OCI-LY1 (cell line): ENCODE results near the gene CBR1.

ENCODE experiments used
- H2AFZ ChIP-seq: fragments of 200-600 bp; sonication (generic), shearing (Covaris generic); 2 replicates; pipeline ENCODE4 v1.6.0; 2014; ENCODE audit warnings: antibody characterized with exemption, mild to moderate bottlenecking, low read length
- H3F3A ChIP-seq: fragments of 200-600 bp; sonication (generic), shearing (Covaris generic); 2 replicates; pipeline ENCODE4 v1.6.0; 2014; ENCODE audit warnings: mild to moderate bottlenecking, antibody characterized with exemption, low read length, moderate library complexity; ENCODE audit not compliant: insufficient read depth
- H3K27ac ChIP-seq: fragments of 200-600 bp; sonication (generic); 2 replicates; pipeline ENCODE4 v1.5.1; 2014; ENCODE audit warnings: low read length, mixed run types, mild to moderate bottlenecking, low read depth; ENCODE audit not compliant: poor library complexity, severe bottlenecking
- H3K27me3 ChIP-seq: fragments of 200-600 bp; sonication (generic); 2 replicates; pipeline ENCODE4 v1.6.0; 2014; ENCODE audit warnings: antibody characterized with exemption, mild to moderate bottlenecking, low read length, moderate library complexity; ENCODE audit not compliant: insufficient read depth
- H3K36me3 ChIP-seq: fragments of 200-600 bp; sonication (generic); 2 replicates; pipeline ENCODE4 v1.6.1; 2014; ENCODE audit warnings: mild to moderate bottlenecking, antibody characterized with exemption, low read length, moderate library complexity, mixed read lengths; ENCODE audit not compliant: insufficient read depth
- H3K4me1 ChIP-seq: fragments of 200-600 bp; sonication (generic); 2 replicates; pipeline ENCODE4 v1.5.1; 2014; ENCODE audit warnings: mild to moderate bottlenecking, low read length, moderate library complexity; ENCODE audit not compliant: insufficient read depth, severe bottlenecking
- H3K4me2 ChIP-seq: fragments of 200-600 bp; sonication (generic), shearing (Covaris generic); 2 replicates; pipeline ENCODE4 v1.6.1; 2014; ENCODE audit warnings: low read length
- H3K4me3 ChIP-seq: fragments of 200-600 bp; sonication (generic); 2 replicates; pipeline ENCODE4 v1.5.1; 2014; ENCODE audit warnings: low read length, low read depth, mild to moderate bottlenecking, mixed read lengths; ENCODE audit not compliant: poor library complexity, severe bottlenecking
- H3K79me2 ChIP-seq: fragments of 200-600 bp; shearing (Covaris generic); 2 replicates; pipeline ENCODE4 v1.6.1; 2016; ENCODE audit warnings: mixed run types, low read length, mixed read lengths; ENCODE audit not compliant: insufficient read depth
- H3K9ac ChIP-seq: fragments of 200-600 bp; sonication (generic), shearing (Covaris generic); 2 replicates; pipeline ENCODE4 v1.6.1; 2014; ENCODE audit warnings: mild to moderate bottlenecking, low read length, mixed read lengths
- H3K9me2 ChIP-seq: fragments of 200-600 bp; sonication (generic), shearing (Covaris generic); 2 replicates; pipeline ENCODE4 v1.6.1; 2014; ENCODE audit warnings: low read depth, mild to moderate bottlenecking, low read length, mixed read lengths
- H3K9me3 ChIP-seq: fragments of 200-600 bp; shearing (Covaris generic); 2 replicates; pipeline ENCODE4 v1.6.1; 2014; ENCODE audit warnings: low read length, mixed read lengths
- H4K20me1 ChIP-seq: fragments of 200-600 bp; sonication (generic), shearing (Covaris generic); 2 replicates; pipeline ENCODE4 v1.6.0; 2016; ENCODE audit warnings: mild to moderate bottlenecking, low read length; ENCODE audit not compliant: insufficient read depth
- EZH2 ChIP-seq: fragments of 200-600 bp; sonication (generic), shearing (Covaris generic); IDR thresholded peaks from 2 replicates; pipeline ENCODE4 v1.8.0; 2017; ENCODE audit warnings: borderline replicate concordance, mixed run types, mild to moderate bottlenecking, antibody characterized with exemption, low read length, moderate library complexity, mixed read lengths
- TF ChIP-seq, protein P1 (sequence below): fragments of 200-600 bp; sonication (generic), shearing (Covaris generic); IDR thresholded peaks from 2 replicates; pipeline ENCODE4 v1.5.1; 2017; ENCODE audit warnings: mild to moderate bottlenecking, antibody characterized with exemption, low read length, moderate library complexity, mixed read lengths

The CBR1 gene

DNA sequence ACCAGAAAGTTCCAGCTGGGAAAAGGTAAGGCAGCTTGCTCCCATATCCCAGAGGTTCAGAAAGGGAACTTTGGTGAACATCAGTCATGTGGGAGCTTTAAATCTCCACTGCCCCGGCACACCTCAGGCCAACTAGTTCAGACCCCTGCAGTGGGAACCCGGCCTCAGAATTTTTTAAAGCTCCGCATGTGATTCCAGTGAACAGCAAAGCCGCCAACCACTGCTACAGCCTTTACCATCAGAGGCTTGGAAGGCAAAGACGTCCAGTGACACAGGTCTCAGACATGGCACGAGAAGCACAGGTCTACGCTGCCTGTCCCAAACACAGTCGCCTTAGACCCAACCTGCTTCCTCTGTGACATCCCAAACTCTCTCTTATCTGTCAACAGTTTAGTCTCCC lies 40.5 kb upstream of the CBR1 start:
- no peak overlapping the region for H3K27ac ChIP-seq
- TF ChIP-seq EZH2: no peak
- TF ChIP-seq, protein P1, sequence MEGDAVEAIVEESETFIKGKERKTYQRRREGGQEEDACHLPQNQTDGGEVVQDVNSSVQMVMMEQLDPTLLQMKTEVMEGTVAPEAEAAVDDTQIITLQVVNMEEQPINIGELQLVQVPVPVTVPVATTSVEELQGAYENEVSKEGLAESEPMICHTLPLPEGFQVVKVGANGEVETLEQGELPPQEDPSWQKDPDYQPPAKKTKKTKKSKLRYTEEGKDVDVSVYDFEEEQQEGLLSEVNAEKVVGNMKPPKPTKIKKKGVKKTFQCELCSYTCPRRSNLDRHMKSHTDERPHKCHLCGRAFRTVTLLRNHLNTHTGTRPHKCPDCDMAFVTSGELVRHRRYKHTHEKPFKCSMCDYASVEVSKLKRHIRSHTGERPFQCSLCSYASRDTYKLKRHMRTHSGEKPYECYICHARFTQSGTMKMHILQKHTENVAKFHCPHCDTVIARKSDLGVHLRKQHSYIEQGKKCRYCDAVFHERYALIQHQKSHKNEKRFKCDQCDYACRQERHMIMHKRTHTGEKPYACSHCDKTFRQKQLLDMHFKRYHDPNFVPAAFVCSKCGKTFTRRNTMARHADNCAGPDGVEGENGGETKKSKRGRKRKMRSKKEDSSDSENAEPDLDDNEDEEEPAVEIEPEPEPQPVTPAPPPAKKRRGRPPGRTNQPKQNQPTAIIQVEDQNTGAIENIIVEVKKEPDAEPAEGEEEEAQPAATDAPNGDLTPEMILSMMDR: no peak
- H3K36me3 ChIP-seq: peaks cover under 1% of the 10 kb centered on the region; the same call in 1 of the 2 replicates
- H3F3A ChIP-seq: no peaks in the 10 kb centered on the region
- H3K4me1 ChIP-seq: peaks cover 6% of the 10 kb centered on the region
- no peaks in the 10 kb centered on the region for H3K9me3 ChIP-seq
- no peaks in the 10 kb centered on the region for H3K9me2 ChIP-seq
- no peak overlapping the region for H3K9ac ChIP-seq
- H4K20me1 ChIP-seq: no peaks in the 10 kb centered on the region
- H3K4me2 ChIP-seq: no peak overlapping the region
- no peaks in the 10 kb centered on the region for H3K27me3 ChIP-seq
- no peaks in the 10 kb centered on the region for H3K79me2 ChIP-seq
- no peak overlapping the region for H2AFZ ChIP-seq
- no peak overlapping the region for H3K4me3 ChIP-seq

DNA sequence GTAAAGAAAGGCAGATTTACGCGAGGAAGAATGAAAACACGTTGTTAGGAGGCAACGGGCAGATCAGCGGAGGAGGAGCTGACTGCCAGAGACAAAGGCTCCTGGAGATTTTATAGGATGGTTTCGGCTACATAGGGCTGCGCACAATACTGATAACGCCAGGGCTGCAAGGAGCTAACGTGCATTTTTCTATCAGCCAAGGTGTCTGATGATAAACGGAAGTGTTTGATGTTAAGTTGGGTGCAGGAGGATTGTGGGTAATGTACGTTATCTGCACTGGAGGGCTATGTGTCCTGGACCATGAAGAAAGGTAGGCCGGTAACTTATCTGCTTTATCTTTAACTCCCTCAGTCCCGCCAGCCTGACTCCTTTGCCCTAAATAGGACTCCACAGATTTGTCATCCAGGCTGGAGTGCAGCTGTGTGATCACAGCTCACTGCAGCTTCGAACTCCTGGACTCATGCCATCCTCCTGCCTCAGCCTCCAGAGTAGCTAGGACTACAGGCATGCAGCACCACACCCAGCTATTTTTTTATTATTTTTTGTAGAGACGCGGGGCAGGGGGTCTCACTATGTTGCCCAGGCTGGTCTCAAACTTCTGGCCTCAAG lies 39.1 kb upstream of the CBR1 start:
- Histone ChIP-seq H3F3A (no peaks in the 10 kb centered on the region), H3K9ac (no peak overlapping the region), H3K4me1 (peaks cover 6% of the 10 kb centered on the region), H3K9me3 (no peaks in the 10 kb centered on the region), H3K9me2 (no peaks in the 10 kb centered on the region), H3K27ac (no peak overlapping the region), H3K27me3 (no peaks in the 10 kb centered on the region), H3K79me2 (no peaks in the 10 kb centered on the region), H3K4me2 (no peak overlapping the region), H4K20me1 (no peaks in the 10 kb centered on the region), H2AFZ (no peak overlapping the region), H3K4me3 (no peak overlapping the region), H3K36me3 (peaks cover 13% of the 10 kb centered on the region; the same call in 1 of the 2 replicates)
- no peak for TF ChIP-seq EZH2
- TF ChIP-seq, protein P1: no peak

DNA sequence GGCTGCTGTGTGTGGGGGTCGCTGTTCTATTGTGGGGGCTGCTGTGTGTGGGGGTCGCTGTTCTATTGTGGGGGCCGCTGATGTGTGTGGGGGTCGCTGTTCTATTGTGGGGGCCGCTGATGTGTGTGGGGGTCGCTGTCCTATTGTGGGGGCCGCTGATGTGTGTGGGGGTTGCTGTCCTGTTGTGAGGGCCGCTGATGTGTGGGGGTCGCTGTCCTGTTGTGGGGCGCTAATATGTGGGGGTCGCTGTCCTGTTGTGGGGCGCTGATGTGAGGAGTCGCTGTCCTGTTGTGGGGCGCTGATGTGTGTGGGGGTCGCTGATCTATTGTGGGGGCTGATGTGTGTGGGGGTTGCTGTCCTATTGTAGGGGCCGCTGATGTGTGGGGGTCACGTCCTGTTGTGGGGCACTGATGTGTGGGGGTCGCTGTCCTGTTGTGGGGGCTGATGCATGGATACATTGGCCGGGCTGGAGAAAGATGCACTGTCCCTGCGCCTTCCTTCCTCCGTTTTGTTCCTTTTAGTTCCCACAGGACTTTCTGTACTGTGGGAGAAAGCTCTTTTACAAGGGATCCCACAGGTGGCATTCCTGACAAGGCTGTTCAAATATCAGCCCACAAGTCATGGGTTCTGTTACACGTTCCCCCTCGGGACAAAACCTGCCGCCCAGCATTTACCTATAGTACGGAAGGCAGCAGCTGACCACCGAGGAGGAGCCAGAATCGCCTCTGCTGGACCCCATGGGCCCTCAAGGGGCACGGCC lies 37.0 kb upstream of the CBR1 start:
- TF ChIP-seq, protein P1: no peak
- no peak for TF ChIP-seq EZH2
- Histone ChIP-seq H3K79me2 (no peaks in the 10 kb centered on the region), H3K27ac (no peak overlapping the region), H3K9me3 (no peaks in the 10 kb centered on the region), H3K4me1 (peaks cover 6% of the 10 kb centered on the region), H3F3A (no peaks in the 10 kb centered on the region), H3K9me2 (no peaks in the 10 kb centered on the region), H3K27me3 (no peaks in the 10 kb centered on the region), H3K4me2 (no peak overlapping the region), H3K4me3 (no peak overlapping the region), H3K36me3 (peaks cover 29% of the 10 kb centered on the region), H4K20me1 (no peaks in the 10 kb centered on the region), H3K9ac (no peak overlapping the region), H2AFZ (no peak overlapping the region)
